Measurements from ENCODE around the gene FZD7. TPM values are rescaled to one million over a fixed set of nuclear protein-coding genes. Genes with fewer than 3 reads are reported as not detected.

The FZD7 gene
- total RNA-seq, 3 donors from 2014 or later: 4.8 to 84.3 (median 5.9) TPM

DNA sequence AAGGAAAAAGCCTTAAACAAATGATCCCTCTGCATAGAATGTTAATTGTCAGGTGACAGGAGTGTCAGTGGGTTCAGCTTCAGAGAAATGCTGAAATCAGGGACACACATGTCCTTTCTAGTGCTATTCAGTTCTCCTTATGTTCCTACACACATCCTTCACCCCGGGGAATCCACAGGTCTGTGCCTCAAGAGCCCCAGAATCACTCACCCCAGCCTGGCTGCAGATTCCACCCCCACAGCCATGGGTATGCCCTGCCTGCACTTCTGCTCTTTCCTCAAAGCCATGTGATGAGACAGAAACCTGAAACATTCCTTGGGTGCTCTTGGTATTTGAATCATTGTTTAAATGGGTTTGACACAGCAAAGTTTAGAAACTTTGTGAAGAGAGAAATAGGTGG lies 27.4 kb upstream of the FZD7 start:
- ATAC-seq: no peak
- no peak overlapping the region for H3K4me3 ChIP-seq
- H3K36me3 ChIP-seq (ENCODE audit: low read depth): no peaks in the 10 kb centered on the region
- no peaks in the 10 kb centered on the region for H3K9me3 ChIP-seq
- TF ChIP-seq CTCF (IDR thresholded peaks at IDR 0.05): no peak
- no peak for DNase-seq
- H3K4me1 ChIP-seq (ENCODE audit: low read depth): no peaks in the 10 kb centered on the region
- intact Hi-C loops (cut with DNase I, micrococcal nuclease): no loop called here

DNA sequence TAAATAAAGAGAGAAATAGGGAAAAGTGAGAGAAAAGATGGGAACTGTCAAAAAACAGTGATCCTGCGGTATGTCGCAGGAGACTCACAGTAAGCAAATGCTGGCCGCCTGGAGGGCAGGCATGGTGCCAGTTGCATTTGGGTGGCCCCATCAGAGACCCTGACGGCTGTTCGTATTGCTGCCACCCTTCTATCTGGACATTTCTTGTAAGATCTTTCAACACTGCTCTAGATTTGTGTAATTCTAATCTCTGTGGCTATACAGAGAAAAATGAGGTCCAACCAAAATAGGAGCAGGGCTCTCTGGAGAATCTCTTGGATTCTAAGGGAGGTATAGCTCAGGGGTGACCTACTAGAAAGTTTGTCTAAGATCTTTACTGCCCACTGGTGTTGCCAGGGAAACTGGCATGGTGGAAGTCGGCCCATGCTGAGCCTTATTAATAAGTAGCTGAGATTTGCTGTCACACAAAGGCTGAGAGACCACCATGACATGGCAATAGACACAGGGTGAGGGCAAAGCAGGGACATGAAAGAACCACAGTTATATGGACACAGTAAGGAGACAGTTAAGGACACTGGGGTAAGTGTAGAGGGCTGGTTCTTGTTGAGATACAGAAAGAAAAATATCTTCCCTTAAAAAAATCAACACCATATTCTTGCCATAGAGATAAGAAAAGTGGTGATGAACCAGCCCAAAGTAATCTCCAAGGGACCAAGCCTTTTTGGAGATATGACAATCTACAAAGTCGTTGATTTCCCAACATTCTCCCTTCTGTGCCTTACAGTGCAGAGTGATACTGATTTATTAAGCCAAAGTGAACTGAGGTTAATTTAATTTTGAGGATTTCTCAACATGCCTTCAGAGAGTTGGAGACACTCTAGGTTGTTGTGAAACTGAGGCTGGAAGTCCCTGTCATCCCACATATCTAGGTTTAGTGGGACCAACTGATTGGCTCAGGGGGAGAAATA lies 26.4 kb upstream of the FZD7 start:
- H3K4me3 ChIP-seq: no peak overlapping the region
- intact Hi-C loops (cut with DNase I, micrococcal nuclease): no loop called here
- H3K4me1 ChIP-seq (ENCODE audit: low read depth): no peaks in the 10 kb centered on the region
- ATAC-seq: no peak
- H3K9me3 ChIP-seq: no peaks in the 10 kb centered on the region
- no peaks in the 10 kb centered on the region for H3K36me3 ChIP-seq (ENCODE audit: low read depth)
- no peak for TF ChIP-seq CTCF (IDR thresholded peaks at IDR 0.05)
- no peak for DNase-seq

DNA sequence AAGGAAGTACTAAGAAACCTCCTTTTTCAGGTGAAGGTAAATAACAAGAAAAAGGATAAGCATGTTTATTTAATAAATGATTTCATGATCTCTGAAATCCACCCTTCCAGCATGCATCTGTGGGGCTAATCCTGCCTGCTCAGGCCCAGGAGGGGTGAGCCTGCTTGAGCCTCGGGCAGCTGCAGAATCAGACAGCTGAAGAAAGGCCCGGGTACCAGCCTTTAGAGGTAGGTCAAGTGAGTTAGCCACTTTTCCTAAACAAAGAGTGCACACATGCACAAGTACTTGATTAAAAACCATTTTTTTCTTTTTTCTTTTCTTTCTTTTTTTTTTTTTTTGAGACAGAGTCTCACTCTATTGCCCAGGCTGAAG lies 25.7 kb upstream of the FZD7 start:
- intact Hi-C loops (cut with DNase I, micrococcal nuclease): no loop called here
- no peak for DNase-seq

DNA sequence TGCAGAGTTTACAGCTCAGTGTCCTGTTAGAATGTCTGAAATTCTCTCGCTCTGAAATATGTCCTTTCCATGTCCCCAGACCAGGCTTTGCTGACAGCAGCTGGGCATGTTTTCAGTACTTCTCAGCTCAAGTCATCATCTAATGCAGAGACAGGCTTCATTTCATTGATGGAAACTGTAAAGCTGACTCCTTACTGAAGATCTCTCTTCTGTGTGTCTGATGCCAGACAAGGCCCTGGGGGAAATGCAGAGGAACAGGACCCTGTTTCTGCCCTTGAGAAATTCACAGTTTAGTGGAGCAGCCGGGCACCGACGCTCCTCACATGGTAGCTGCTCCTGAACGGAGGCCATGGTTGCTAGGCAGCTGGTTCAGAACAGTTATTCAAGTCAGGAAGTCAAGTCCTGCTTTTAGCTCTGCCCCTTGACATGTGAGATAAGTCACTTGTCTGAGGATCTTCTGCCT lies 24.6 kb upstream of the FZD7 start:
- no peak for ATAC-seq
- TF ChIP-seq CTCF (IDR thresholded peaks at IDR 0.05): no peak

More for the DNA sequence above, 25.7 kb upstream of the FZD7 start:
- no peaks in the 10 kb centered on the region for H3K4me1 ChIP-seq (ENCODE audit: low read depth)
- H3K36me3 ChIP-seq (ENCODE audit: low read depth): no peaks in the 10 kb centered on the region
- TF ChIP-seq CTCF (IDR thresholded peaks at IDR 0.05): no peak
- no peaks in the 10 kb centered on the region for H3K9me3 ChIP-seq
- no peak overlapping the region for H3K4me3 ChIP-seq
- ATAC-seq: no peak

DNA sequence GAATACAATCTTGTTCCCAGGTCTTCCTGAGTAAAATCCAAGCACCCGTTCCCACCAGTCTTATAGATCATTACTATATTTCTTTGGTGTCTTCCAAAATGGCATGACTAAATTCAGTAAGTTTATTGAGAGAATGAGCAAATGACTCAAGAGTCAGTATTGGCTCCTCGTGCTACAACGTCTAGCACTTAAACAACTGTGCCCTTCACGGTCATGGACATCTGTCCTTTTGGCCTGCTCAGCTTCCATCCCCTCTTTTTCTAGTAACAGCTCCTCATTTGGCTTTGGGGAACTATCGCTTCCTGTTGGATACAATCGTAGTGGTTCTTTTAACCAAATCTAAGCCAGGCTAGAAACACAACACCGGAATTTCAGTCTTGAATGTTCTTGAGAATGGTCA lies 24.1 kb upstream of the FZD7 start:
- no peak for ATAC-seq
- H3K4me1 ChIP-seq (ENCODE audit: low read depth): no peaks in the 10 kb centered on the region
- H3K9me3 ChIP-seq: no peaks in the 10 kb centered on the region
- no peaks in the 10 kb centered on the region for H3K36me3 ChIP-seq (ENCODE audit: low read depth)
- intact Hi-C loops (cut with DNase I, micrococcal nuclease): no loop called here
- no peak for TF ChIP-seq CTCF (IDR thresholded peaks at IDR 0.05)
- no peak overlapping the region for H3K4me3 ChIP-seq
- DNase-seq: no peak

More for the DNA sequence above, 24.6 kb upstream of the FZD7 start:
- Histone ChIP-seq H3K36me3 (ENCODE audit: low read depth) (no peaks in the 10 kb centered on the region), H3K4me3 (no peak overlapping the region), H3K4me1 (ENCODE audit: low read depth) (no peaks in the 10 kb centered on the region), H3K9me3 (no peaks in the 10 kb centered on the region)
- DNase-seq: no peak
- intact Hi-C loops (cut with DNase I, micrococcal nuclease): no loop called here
